DLD1 (cell line): ENCODE results near the gene RANBP17.

Source experiments
- in situ Hi-C: cut with HindIII; loops from 2 replicates; pipeline ENCODE4 v1.10.0; 2017; ENCODE audit warnings: low sequenced_read_pairs

Gene RANBP17

DNA sequence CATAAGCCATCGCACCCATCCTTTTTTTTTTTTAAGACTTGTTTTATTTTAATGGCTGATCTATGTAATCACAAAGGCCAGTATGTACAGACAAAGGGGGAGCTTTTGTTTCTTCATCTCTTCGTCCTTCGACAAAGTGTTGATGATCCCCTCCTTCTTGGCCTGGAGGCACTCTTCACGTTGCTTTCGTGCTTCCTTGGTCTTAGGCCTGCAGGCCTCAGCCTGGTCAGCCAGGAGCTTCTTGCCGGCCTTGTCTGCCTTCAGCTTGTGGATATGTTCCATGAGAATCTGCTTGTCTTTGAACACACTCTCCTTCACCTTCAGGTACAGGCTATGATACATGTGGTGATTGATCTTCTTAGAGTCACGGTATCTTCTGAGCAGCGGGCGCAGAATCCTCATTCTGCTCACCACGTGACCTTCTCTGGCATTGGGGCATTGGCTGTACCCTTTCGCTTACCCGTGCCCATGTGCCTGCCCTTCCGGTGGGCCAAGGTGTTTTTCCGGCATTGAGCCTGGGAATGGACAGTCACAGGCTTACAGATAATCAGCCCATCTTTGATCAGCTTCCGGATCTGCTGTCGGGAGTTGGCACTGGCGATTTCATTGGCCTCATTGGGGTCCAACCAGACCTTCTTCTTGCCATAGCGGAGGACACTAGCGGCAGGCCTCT is 483.3 kb downstream of the RANBP17 start:
- in situ Hi-C loops: no loop called here
